Measurements from ENCODE around the gene BLOC1S6.

- TF ChIP-seq CTCF (IDR thresholded peaks at IDR 0.05; ENCODE audit: insufficient read depth, low read depth, low read length) (no peak), EZH2 (IDR thresholded peaks at IDR 0.05; ENCODE audit: insufficient read depth, low read length) (no peak)
Observed at GRCh38 chr15:45550436-45550835, 36.7 kb upstream of the BLOC1S6 start.
